ENCODE data around the gene P4HA2. TPM values are rescaled to one million over a fixed set of nuclear protein-coding genes. Genes with fewer than 3 reads are reported as not detected.

The P4HA2 gene
- total RNA-seq, 2 experiments from 2014 or later = 0.32 to 7.2 TPM

DNA sequence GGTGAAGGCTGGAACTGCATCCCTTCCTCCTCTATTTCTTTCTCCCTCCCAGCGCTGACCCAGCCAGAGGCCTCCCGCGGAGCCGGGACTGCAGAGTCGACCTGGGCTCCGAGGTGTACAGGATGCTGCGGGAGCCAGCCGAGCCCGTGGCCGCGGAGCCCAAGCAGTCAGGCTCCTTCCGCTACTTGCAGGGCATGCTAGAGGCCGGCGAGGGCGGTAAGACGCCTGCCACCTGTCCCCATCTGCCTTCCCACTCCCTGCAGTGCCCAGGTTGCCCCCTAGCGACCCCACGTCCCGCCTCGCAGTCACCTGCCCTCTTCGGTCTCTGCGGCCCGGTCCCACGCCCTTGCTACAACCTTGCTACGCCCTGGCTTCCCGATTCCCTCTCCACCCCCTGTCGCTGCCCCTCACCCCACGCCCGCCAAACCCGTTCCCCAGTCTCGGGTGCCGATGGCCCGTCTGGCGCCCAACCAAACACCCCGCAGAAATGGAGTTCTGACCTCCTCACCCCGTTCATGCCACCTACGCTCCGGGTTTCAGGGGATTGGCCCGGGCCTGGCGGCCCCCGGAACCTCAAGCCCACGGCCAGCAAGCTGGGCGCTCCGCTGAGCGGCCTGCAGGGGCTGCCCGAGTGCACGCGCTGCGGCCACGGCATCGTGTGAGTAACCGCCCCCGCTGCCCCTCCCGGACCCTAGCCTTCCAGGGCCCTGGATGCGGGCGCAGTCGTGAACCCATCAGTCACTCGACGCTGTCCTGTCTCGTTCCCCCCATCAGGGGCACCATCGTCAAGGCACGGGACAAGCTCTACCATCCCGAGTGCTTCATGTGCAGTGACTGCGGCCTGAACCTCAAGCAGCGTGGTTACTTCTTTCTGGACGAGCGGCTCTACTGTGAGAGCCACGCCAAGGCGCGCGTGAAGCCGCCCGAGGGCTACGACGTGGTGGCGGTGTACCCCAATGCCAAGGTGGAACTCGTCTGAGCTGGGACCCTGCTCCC, 43.9 kb upstream of the P4HA2 start:
- no TSS peak for BruUV-seq (replicated peaks)
- Histone ChIP-seq H2AFZ (ENCODE audit: low read length) (0 out of 2 replicates have a peak overlapping the region, but pooled peaks have one; percentile 21), H3K4me3 (ENCODE audit: low read depth, low read length, poor library complexity, severe bottlenecking) (no peak overlapping the region)

DNA sequence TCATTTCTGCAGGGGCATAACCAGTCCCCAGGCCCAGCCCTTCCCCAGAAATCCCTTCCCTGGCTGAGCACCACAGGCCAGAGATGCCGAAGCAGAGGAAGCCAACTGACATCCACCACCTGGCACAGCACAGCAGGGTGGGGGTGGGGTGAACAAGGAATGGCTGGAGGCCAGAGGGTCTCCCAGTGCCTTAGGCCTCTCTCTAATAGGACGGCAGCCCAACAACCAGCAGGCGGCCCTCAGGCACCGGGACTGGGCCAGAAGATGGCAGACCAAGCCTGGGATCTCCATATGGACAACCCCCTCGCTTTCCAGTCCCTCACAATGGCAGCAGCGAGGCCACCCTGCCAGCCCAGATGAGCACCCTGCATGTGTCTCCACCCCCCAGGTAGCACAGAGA, 43.1 kb upstream of the P4HA2 start:
- POLR2A ChIA-PET = no interaction called here
- BruUV-seq (replicated peaks) = no TSS peak
- Histone ChIP-seq H3K27ac (ENCODE audit: low read depth, low read length, poor library complexity, severe bottlenecking) (no peak overlapping the region), H3K4me1 (ENCODE audit: insufficient read depth, low read length, poor library complexity, severe bottlenecking) (no peaks in the 10 kb centered on the region), H3K79me2 (ENCODE audit: insufficient read depth, low read depth, low read length) (no peaks in the 10 kb centered on the region), H3K36me3 (ENCODE audit: insufficient read depth, low read length) (no peaks in the 10 kb centered on the region), H3K9me3 (ENCODE audit: low read length) (no peaks in the 10 kb centered on the region), H3K4me3 (ENCODE audit: low read depth, low read length, poor library complexity, severe bottlenecking) (no peak overlapping the region), H3K4me2 (ENCODE audit: low read length) (no peak overlapping the region), H2AFZ (ENCODE audit: low read length) (no peak overlapping the region), H3K9me2 (ENCODE audit: insufficient read depth, low read length) (no peaks in the 10 kb centered on the region), H4K20me1 (ENCODE audit: insufficient read depth, low read length) (no peaks in the 10 kb centered on the region)
- no peak for DNase-seq (ENCODE audit: low spot score)
- intact Hi-C loops (cut with micrococcal nuclease; ENCODE audit: unreplicated experiment) = loop anchor here (5.0 to 10.0 kb wide), 2 partner anchors 86 to 232 kb away; no protein-coding TSS in a partner anchor
- TF ChIP-seq, protein P1, sequence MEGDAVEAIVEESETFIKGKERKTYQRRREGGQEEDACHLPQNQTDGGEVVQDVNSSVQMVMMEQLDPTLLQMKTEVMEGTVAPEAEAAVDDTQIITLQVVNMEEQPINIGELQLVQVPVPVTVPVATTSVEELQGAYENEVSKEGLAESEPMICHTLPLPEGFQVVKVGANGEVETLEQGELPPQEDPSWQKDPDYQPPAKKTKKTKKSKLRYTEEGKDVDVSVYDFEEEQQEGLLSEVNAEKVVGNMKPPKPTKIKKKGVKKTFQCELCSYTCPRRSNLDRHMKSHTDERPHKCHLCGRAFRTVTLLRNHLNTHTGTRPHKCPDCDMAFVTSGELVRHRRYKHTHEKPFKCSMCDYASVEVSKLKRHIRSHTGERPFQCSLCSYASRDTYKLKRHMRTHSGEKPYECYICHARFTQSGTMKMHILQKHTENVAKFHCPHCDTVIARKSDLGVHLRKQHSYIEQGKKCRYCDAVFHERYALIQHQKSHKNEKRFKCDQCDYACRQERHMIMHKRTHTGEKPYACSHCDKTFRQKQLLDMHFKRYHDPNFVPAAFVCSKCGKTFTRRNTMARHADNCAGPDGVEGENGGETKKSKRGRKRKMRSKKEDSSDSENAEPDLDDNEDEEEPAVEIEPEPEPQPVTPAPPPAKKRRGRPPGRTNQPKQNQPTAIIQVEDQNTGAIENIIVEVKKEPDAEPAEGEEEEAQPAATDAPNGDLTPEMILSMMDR (conservative IDR thresholded peaks at IDR 0.05; ENCODE audit: low read length) = no peak
- no peak for TF ChIP-seq EZH2phosphoT487 (IDR thresholded peaks at IDR 0.05; ENCODE audit: borderline replicate concordance, low read depth, low read length)
- CTCF ChIA-PET (ENCODE audit: unreplicated experiment) = no interaction called here

More for the DNA sequence above, 43.9 kb upstream of the P4HA2 start:
- Histone ChIP-seq H3K4me2 (ENCODE audit: low read length) (no peak overlapping the region), H4K20me1 (ENCODE audit: insufficient read depth, low read length) (no peaks in the 10 kb centered on the region), H3K27ac (ENCODE audit: low read depth, low read length, poor library complexity, severe bottlenecking) (no peak overlapping the region), H3K36me3 (ENCODE audit: insufficient read depth, low read length) (no peaks in the 10 kb centered on the region), H3K79me2 (ENCODE audit: insufficient read depth, low read depth, low read length) (no peaks in the 10 kb centered on the region), H3K9me2 (ENCODE audit: insufficient read depth, low read length) (no peaks in the 10 kb centered on the region), H3K9me3 (ENCODE audit: low read length) (no peaks in the 10 kb centered on the region), H3K4me1 (ENCODE audit: insufficient read depth, low read length, poor library complexity, severe bottlenecking) (no peaks in the 10 kb centered on the region)
- peak; percentile 44 for DNase-seq (ENCODE audit: low spot score)
- TF ChIP-seq, protein P1 (conservative IDR thresholded peaks at IDR 0.05; ENCODE audit: low read length) = peak; percentile 44
- TF ChIP-seq EZH2phosphoT487 (IDR thresholded peaks at IDR 0.05; ENCODE audit: borderline replicate concordance, low read depth, low read length) = no peak
- POLR2A ChIA-PET = no interaction called here
- intact Hi-C loops (cut with micrococcal nuclease; ENCODE audit: unreplicated experiment) = loop anchor here (2.0 to 10.0 kb wide), 3 partner anchors 87 to 231 kb away; no protein-coding TSS in a partner anchor
- CTCF ChIA-PET (ENCODE audit: unreplicated experiment) = interaction anchor here (0.6 to 0.9 kb wide), 2 partner anchors 18 to 232 kb away, joined by 3 read pairs; no protein-coding TSS in a partner anchor
